ENCODE data around the gene MKRN2.

MKRN2 gene

GRCh38 chr3:12598890-12599289, 42.0 kb downstream of the MKRN2 start:
- Mint-ChIP-seq H3K4me1 (no peaks in the 10 kb centered on the region), H3K9me3 (no peaks in the 10 kb centered on the region), H3K4me3 (no peak overlapping the region), H3K27ac (no peak overlapping the region), H3K27me3 (ENCODE audit: low read depth) (no peaks in the 10 kb centered on the region), H3K36me3 (ENCODE audit: low read depth) (peaks cover 74% of the 10 kb centered on the region)
- no peak for TF ChIP-seq CTCF (IDR thresholded peaks at IDR 0.05; ENCODE audit: unreplicated experiment in 3 of 3)

- no peak for TF ChIP-seq CTCF (IDR thresholded peaks at IDR 0.05; ENCODE audit: unreplicated experiment in 3 of 3)
- Mint-ChIP-seq H3K36me3 (ENCODE audit: low read depth) (peaks cover 69% of the 10 kb centered on the region), H3K27me3 (ENCODE audit: low read depth) (no peaks in the 10 kb centered on the region), H3K4me1 (no peaks in the 10 kb centered on the region), H3K9me3 (no peaks in the 10 kb centered on the region), H3K27ac (no peak overlapping the region), H3K4me3 (no peak overlapping the region)
These were observed 44.2 kb downstream of the MKRN2 start for GRCh38 chr3:12601072-12601471.

GRCh38 chr3:12603969-12604368, 47.1 kb downstream of the MKRN2 start:
- no peaks in the 10 kb centered on the region for H3K4me1 Mint-ChIP-seq
- H3K27ac Mint-ChIP-seq, result no peak overlapping the region
- no peak for TF ChIP-seq CTCF (IDR thresholded peaks at IDR 0.05; ENCODE audit: unreplicated experiment in 3 of 3)
- peaks cover 72% of the 10 kb centered on the region for H3K36me3 Mint-ChIP-seq (ENCODE audit: low read depth)
- no peaks in the 10 kb centered on the region for H3K27me3 Mint-ChIP-seq (ENCODE audit: low read depth)
- no peak overlapping the region for H3K4me3 Mint-ChIP-seq
- no peaks in the 10 kb centered on the region for H3K9me3 Mint-ChIP-seq

GRCh38 chr3:12608376-12608775, 51.5 kb downstream of the MKRN2 start:
- Mint-ChIP-seq H3K36me3 (ENCODE audit: low read depth) (peaks cover 66% of the 10 kb centered on the region), H3K4me1 (no peaks in the 10 kb centered on the region), H3K27me3 (ENCODE audit: low read depth) (no peaks in the 10 kb centered on the region), H3K27ac (no peak overlapping the region), H3K9me3 (no peaks in the 10 kb centered on the region), H3K4me3 (no peak overlapping the region)
- no peak for TF ChIP-seq CTCF (IDR thresholded peaks at IDR 0.05; ENCODE audit: unreplicated experiment in 3 of 3)

GRCh38 chr3:12611117-12611516, 54.2 kb downstream of the MKRN2 start:
- Mint-ChIP-seq H3K9me3 (no peaks in the 10 kb centered on the region), H3K36me3 (ENCODE audit: low read depth) (peaks cover 66% of the 10 kb centered on the region), H3K4me1 (no peaks in the 10 kb centered on the region), H3K27ac (no peak overlapping the region), H3K27me3 (ENCODE audit: low read depth) (no peaks in the 10 kb centered on the region), H3K4me3 (no peak overlapping the region)
- no peak for TF ChIP-seq CTCF (IDR thresholded peaks at IDR 0.05; ENCODE audit: unreplicated experiment in 3 of 3)

- H3K4me1 Mint-ChIP-seq, result no peaks in the 10 kb centered on the region
- no peak overlapping the region for H3K4me3 Mint-ChIP-seq
- no peaks in the 10 kb centered on the region for H3K27me3 Mint-ChIP-seq (ENCODE audit: low read depth)
- no peaks in the 10 kb centered on the region for H3K9me3 Mint-ChIP-seq
- no peak for TF ChIP-seq CTCF (IDR thresholded peaks at IDR 0.05; ENCODE audit: unreplicated experiment in 3 of 3)
- peaks cover 62% of the 10 kb centered on the region for H3K36me3 Mint-ChIP-seq (ENCODE audit: low read depth)
- H3K27ac Mint-ChIP-seq, result no peak overlapping the region
These were observed 55.8 kb downstream of the MKRN2 start for GRCh38 chr3:12612514-12613226.
